AG09319 (cell line): ENCODE data around the gene CRISPLD2.

Experiments used
- DNase-seq: peaks from one replicate; pipeline ENCODE4 v3.0.0-alpha.2; 2010; ENCODE audit warnings: low read depth; ENCODE audit errors: extremely low read depth
- CTCF ChIP-seq: IDR thresholded peaks from 2 replicates; pipeline ENCODE4 v1.5.1; 2011; ENCODE audit warnings: low read depth, mild to moderate bottlenecking, inconsistent platforms, low read length, moderate library complexity

Gene CRISPLD2

GRCh38 chr16:84891149-84891795, 71.5 kb downstream of the CRISPLD2 start:
- no peak for TF ChIP-seq CTCF
- no peak for DNase-seq

GRCh38 chr16:84892097-84892496, 72.3 kb downstream of the CRISPLD2 start:
- TF ChIP-seq CTCF, result no peak
- DNase-seq, result no peak

DNA sequence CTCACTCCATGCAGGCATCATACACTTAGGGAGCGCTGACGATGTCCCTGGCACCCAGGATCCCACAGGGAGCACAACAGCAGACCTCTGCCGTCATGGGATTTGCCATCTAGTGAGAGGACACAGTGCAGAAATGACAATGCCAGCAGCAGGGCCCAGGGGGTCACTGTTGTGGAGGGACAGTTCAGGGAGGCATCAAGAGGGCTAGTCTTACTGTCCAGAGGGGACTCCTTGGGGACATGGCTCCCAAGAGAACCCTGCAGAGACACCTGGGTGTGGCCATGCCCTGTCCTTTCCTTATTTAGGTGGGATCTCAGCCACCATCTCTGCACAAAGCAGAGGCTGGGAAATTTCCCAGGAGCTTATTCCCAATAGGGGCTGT, 73.7 kb downstream of the CRISPLD2 start:
- TF ChIP-seq CTCF, result no peak
- DNase-seq, result no peak

DNA sequence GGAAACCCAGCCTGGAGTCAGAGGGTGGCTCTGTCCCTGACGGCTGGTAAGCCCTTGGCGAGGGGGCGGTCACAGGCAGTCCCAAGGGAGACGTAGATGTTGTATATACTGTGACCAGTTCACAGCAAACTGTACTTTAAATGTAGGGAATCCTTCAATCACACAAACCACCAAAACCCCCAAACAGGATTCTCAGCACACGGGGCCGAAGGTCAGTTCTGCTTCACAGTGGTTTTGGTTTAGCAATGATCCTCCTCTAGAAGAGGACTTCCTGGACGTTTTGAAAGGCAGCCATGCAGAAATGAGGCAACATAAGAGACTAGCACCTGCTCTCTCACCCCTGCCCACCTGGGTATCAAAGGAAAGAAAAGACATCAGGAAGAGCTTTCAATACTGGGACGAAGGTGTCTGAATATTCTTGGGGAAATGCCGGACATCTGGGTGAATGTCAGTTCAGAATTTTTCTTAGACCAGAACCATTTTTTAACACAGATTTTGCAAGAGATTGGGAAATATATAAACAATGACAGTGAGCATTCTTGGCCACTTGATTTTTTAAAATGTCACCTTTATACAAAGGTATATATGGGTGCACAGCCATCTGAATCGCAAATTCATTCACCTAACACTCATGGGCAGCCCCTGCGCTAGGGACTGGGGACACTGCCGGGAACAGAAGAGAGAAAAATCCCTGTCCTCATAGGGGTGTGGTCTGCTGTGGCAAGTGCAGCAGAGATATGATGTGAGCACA, 74.2 kb downstream of the CRISPLD2 start:
- no peak for DNase-seq
- no peak for TF ChIP-seq CTCF

DNA sequence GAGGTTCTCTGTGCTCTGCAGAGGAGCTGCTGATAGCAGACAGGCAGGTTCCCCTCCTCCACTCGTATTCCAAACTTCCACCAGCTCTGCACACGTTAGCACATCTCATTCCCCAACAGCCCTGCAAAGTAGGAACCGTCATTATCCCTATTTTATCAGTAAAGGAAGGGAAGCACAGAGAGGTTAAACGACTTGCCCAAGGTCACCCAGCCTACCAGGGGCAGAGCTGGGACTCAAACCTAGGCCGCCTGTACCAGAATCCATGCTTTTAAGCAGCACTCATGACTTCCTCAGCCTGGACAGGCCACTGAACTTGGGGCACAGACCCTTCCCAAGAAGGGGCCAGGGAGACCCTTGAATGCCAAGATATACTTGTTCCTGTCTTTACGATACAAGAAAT, 75.2 kb downstream of the CRISPLD2 start:
- TF ChIP-seq CTCF, result no peak
- DNase-seq, result no peak

DNA sequence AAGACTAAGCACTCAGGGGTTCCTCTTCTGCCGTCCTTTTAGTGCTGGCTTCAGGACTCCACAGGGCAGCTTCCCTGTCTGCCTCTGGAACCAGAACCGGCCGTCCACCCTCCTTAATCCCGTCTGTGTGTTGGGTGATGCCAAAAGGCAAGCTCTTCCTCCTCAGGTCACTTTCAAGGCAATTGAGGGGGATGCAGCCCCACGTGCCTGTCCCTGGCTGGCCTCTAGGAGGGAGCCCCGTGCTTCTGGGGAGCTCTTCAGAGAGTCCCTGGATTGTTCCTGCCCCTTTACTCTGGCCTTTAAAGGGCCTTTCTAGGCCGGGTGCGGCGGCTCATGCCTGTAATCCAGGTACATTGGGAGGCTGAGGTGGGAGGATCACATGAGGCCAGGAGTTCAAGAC, 77.1 kb downstream of the CRISPLD2 start:
- DNase-seq, result no peak
- no peak for TF ChIP-seq CTCF

DNA sequence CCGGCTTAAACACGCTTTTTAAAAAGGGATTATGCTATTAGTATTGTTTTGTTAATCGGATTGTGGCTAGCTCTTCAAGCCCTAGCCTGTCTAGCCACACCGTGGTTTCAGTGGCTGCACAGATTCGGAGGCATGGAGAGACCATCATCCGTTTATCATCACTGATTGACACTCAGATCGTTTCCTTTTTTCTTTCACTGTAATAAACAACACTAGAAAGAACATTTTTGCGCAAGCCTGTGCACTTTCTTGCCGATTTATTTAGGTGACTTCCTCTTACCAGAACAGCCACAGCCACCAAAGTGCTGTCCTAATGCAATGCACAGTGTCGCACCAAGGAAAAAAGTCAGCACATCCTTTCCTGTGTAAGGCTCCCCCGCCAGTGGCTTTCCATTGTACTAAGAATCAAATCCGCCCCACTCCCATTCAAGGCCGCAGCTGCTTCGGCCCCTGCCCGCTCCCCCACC, 78.2 kb downstream of the CRISPLD2 start:
- no peak for DNase-seq
- TF ChIP-seq CTCF, result no peak
